ENCODE results near the gene ASIC5.

The ASIC5 gene

GRCh38 chr4:155832664-155833063 lies 33.4 kb downstream of the ASIC5 start:
- Histone ChIP-seq H3K14ac (ENCODE audit: low read length in 2 of 2) (no peak overlapping the region), H3K9me3 (ENCODE audit: control insufficient read depth, low read length) (no peaks in the 10 kb centered on the region), H2AK5ac (ENCODE audit: low read length, severe bottlenecking) (no peak overlapping the region), H3K4me2 (ENCODE audit: low read length, poor library complexity, severe bottlenecking) (no peak overlapping the region), H2BK15ac (ENCODE audit: low read depth, poor library complexity, severe bottlenecking) (no peak overlapping the region), H3K4me3 (ENCODE audit: insufficient read depth in 1 of 2, low read depth in 1 of 2, low read length in 2 of 2) (no peak overlapping the region), H3K4ac (ENCODE audit: low read depth in 1 of 2, low read length in 2 of 2) (no peak overlapping the region), H3K27ac (ENCODE audit: low read length, poor library complexity, severe bottlenecking) (no peak overlapping the region), H3K79me1 (replicated peaks; ENCODE audit: low read length, poor library complexity, severe bottlenecking) (no peaks in the 10 kb centered on the region), H2AFZ (ENCODE audit: low read depth, low read length) (no peak overlapping the region), H2BK5ac (ENCODE audit: low read depth, low read length, poor library complexity, severe bottlenecking) (no peak overlapping the region), H3K27me3 (ENCODE audit: control insufficient read depth in 1 of 2, insufficient read depth in 1 of 2, low read length in 2 of 2) (no peaks in the 10 kb centered on the region), H2BK120ac (ENCODE audit: low read depth, low read length) (no peak overlapping the region), H3K36me3 (ENCODE audit: control insufficient read depth in 1 of 2, insufficient read depth in 2 of 2, low read depth in 1 of 2, low read length in 2 of 2) (no peaks in the 10 kb centered on the region), H4K91ac (ENCODE audit: low read length) (no peak overlapping the region), H3K23ac (ENCODE audit: low read length in 2 of 2) (no peak overlapping the region), H4K8ac (ENCODE audit: low read length) (no peak overlapping the region), H2BK12ac (ENCODE audit: low read length in 2 of 2) (no peak overlapping the region), H3K9ac (ENCODE audit: low read length) (no peak overlapping the region), H3K4me1 (ENCODE audit: control insufficient read depth, insufficient read depth, low read depth, low read length) (no peaks in the 10 kb centered on the region), H3K18ac (ENCODE audit: low read depth in 1 of 2, low read length in 2 of 2) (no peak overlapping the region)
- no peak for DNase-seq

GRCh38 chr4:155828628-155829027 lies 37.4 kb downstream of the ASIC5 start:
- Histone ChIP-seq H3K14ac (ENCODE audit: low read length in 2 of 2) (no peak overlapping the region), H3K4me1 (ENCODE audit: control insufficient read depth, insufficient read depth, low read depth, low read length) (no peaks in the 10 kb centered on the region), H4K8ac (ENCODE audit: low read length) (no peak overlapping the region), H2AK5ac (ENCODE audit: low read length, severe bottlenecking) (no peak overlapping the region), H3K27me3 (ENCODE audit: control insufficient read depth in 1 of 2, insufficient read depth in 1 of 2, low read length in 2 of 2) (no peaks in the 10 kb centered on the region), H2BK15ac (ENCODE audit: low read depth, poor library complexity, severe bottlenecking) (no peak overlapping the region), H3K79me1 (replicated peaks; ENCODE audit: low read length, poor library complexity, severe bottlenecking) (no peaks in the 10 kb centered on the region), H3K4ac (ENCODE audit: low read depth in 1 of 2, low read length in 2 of 2) (no peak overlapping the region), H3K18ac (ENCODE audit: low read depth in 1 of 2, low read length in 2 of 2) (no peak overlapping the region), H3K4me3 (ENCODE audit: insufficient read depth in 1 of 2, low read depth in 1 of 2, low read length in 2 of 2) (no peak overlapping the region), H4K91ac (ENCODE audit: low read length) (no peak overlapping the region), H2AFZ (ENCODE audit: low read depth, low read length) (no peak overlapping the region), H2BK120ac (ENCODE audit: low read depth, low read length) (no peak overlapping the region), H3K4me2 (ENCODE audit: low read length, poor library complexity, severe bottlenecking) (no peak overlapping the region), H2BK12ac (ENCODE audit: low read length in 2 of 2) (no peak overlapping the region), H3K27ac (ENCODE audit: low read length, poor library complexity, severe bottlenecking) (no peak overlapping the region), H3K9me3 (ENCODE audit: control insufficient read depth, low read length) (no peaks in the 10 kb centered on the region), H3K23ac (ENCODE audit: low read length in 2 of 2) (no peak overlapping the region), H3K36me3 (ENCODE audit: control insufficient read depth in 1 of 2, insufficient read depth in 2 of 2, low read depth in 1 of 2, low read length in 2 of 2) (no peaks in the 10 kb centered on the region), H2BK5ac (ENCODE audit: low read depth, low read length, poor library complexity, severe bottlenecking) (no peak overlapping the region), H3K9ac (ENCODE audit: low read length) (no peak overlapping the region)
- no peak for DNase-seq
- 88% methylated on average over 1 of the region's 3 CpGs for WGBS

- Histone ChIP-seq H3K14ac (ENCODE audit: low read length in 2 of 2) (no peak overlapping the region), H2AK5ac (ENCODE audit: low read length, severe bottlenecking) (no peak overlapping the region), H3K27ac (ENCODE audit: low read length, poor library complexity, severe bottlenecking) (no peak overlapping the region), H3K36me3 (ENCODE audit: control insufficient read depth in 1 of 2, insufficient read depth in 2 of 2, low read depth in 1 of 2, low read length in 2 of 2) (no peaks in the 10 kb centered on the region), H4K8ac (ENCODE audit: low read length) (no peak overlapping the region), H3K79me1 (replicated peaks; ENCODE audit: low read length, poor library complexity, severe bottlenecking) (no peaks in the 10 kb centered on the region), H3K9ac (ENCODE audit: low read length) (no peak overlapping the region), H2BK12ac (ENCODE audit: low read length in 2 of 2) (no peak overlapping the region), H3K27me3 (ENCODE audit: control insufficient read depth in 1 of 2, insufficient read depth in 1 of 2, low read length in 2 of 2) (no peaks in the 10 kb centered on the region), H3K4ac (ENCODE audit: low read depth in 1 of 2, low read length in 2 of 2) (no peak overlapping the region), H2BK15ac (ENCODE audit: low read depth, poor library complexity, severe bottlenecking) (no peak overlapping the region), H3K4me1 (ENCODE audit: control insufficient read depth, insufficient read depth, low read depth, low read length) (no peaks in the 10 kb centered on the region), H2AFZ (ENCODE audit: low read depth, low read length) (no peak overlapping the region), H3K18ac (ENCODE audit: low read depth in 1 of 2, low read length in 2 of 2) (no peak overlapping the region), H4K91ac (ENCODE audit: low read length) (no peak overlapping the region), H3K4me2 (ENCODE audit: low read length, poor library complexity, severe bottlenecking) (no peak overlapping the region), H3K23ac (ENCODE audit: low read length in 2 of 2) (no peak overlapping the region), H2BK120ac (ENCODE audit: low read depth, low read length) (no peak overlapping the region), H2BK5ac (ENCODE audit: low read depth, low read length, poor library complexity, severe bottlenecking) (no peak overlapping the region), H3K9me3 (ENCODE audit: control insufficient read depth, low read length) (no peaks in the 10 kb centered on the region), H3K4me3 (ENCODE audit: insufficient read depth in 1 of 2, low read depth in 1 of 2, low read length in 2 of 2) (no peak overlapping the region)
- DNase-seq: peak; percentile 22
- 82% methylated on average over 2 of the region's 3 CpGs for WGBS
Measured at GRCh38 chr4:155822572-155822971, 43.5 kb downstream of the ASIC5 start.

- Histone ChIP-seq H3K18ac (ENCODE audit: low read depth in 1 of 2, low read length in 2 of 2) (no peak overlapping the region), H4K91ac (ENCODE audit: low read length) (no peak overlapping the region), H3K4me1 (ENCODE audit: control insufficient read depth, insufficient read depth, low read depth, low read length) (no peaks in the 10 kb centered on the region), H2BK5ac (ENCODE audit: low read depth, low read length, poor library complexity, severe bottlenecking) (no peak overlapping the region), H3K9ac (ENCODE audit: low read length) (no peak overlapping the region), H4K8ac (ENCODE audit: low read length) (no peak overlapping the region), H3K27ac (ENCODE audit: low read length, poor library complexity, severe bottlenecking) (no peak overlapping the region), H3K4me2 (ENCODE audit: low read length, poor library complexity, severe bottlenecking) (no peak overlapping the region), H3K9me3 (ENCODE audit: control insufficient read depth, low read length) (no peaks in the 10 kb centered on the region), H3K14ac (ENCODE audit: low read length in 2 of 2) (no peak overlapping the region), H2BK12ac (ENCODE audit: low read length in 2 of 2) (no peak overlapping the region), H3K36me3 (ENCODE audit: control insufficient read depth in 1 of 2, insufficient read depth in 2 of 2, low read depth in 1 of 2, low read length in 2 of 2) (no peaks in the 10 kb centered on the region), H3K4me3 (ENCODE audit: insufficient read depth in 1 of 2, low read depth in 1 of 2, low read length in 2 of 2) (no peak overlapping the region), H3K4ac (ENCODE audit: low read depth in 1 of 2, low read length in 2 of 2) (no peak overlapping the region), H3K27me3 (ENCODE audit: control insufficient read depth in 1 of 2, insufficient read depth in 1 of 2, low read length in 2 of 2) (no peaks in the 10 kb centered on the region), H2BK15ac (ENCODE audit: low read depth, poor library complexity, severe bottlenecking) (no peak overlapping the region), H2AFZ (ENCODE audit: low read depth, low read length) (no peak overlapping the region), H3K23ac (ENCODE audit: low read length in 2 of 2) (no peak overlapping the region), H2AK5ac (ENCODE audit: low read length, severe bottlenecking) (no peak overlapping the region), H2BK120ac (ENCODE audit: low read depth, low read length) (no peak overlapping the region), H3K79me1 (replicated peaks; ENCODE audit: low read length, poor library complexity, severe bottlenecking) (no peaks in the 10 kb centered on the region)
- no peak for DNase-seq
- WGBS: no CpG with 5 or more reads among the region's 4 CpGs
Measured at GRCh38 chr4:155820887-155821518, 45.1 kb downstream of the ASIC5 start.
